ENCODE measurements around the gene CDKAL1.

DNA sequence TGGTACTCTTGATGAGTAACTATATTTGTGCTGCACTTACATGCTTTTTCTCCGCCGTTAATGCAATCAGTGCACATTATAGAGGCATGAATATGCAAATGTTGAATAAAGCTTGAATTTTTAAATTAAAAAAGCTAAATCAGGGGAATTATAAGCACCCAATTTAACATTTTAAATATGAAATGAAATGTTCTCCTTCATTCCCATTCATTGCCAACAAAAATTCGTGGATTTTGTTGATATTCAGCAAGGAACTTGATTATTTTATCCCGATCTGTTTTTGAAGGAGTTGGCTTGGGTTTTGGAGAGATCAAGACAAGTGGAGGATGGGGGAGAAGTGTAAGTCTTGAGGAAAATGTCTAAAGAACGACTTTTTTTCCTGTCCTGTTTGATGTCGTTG is 740.6 kb downstream of the CDKAL1 start:
- TF ChIP-seq, protein P1, sequence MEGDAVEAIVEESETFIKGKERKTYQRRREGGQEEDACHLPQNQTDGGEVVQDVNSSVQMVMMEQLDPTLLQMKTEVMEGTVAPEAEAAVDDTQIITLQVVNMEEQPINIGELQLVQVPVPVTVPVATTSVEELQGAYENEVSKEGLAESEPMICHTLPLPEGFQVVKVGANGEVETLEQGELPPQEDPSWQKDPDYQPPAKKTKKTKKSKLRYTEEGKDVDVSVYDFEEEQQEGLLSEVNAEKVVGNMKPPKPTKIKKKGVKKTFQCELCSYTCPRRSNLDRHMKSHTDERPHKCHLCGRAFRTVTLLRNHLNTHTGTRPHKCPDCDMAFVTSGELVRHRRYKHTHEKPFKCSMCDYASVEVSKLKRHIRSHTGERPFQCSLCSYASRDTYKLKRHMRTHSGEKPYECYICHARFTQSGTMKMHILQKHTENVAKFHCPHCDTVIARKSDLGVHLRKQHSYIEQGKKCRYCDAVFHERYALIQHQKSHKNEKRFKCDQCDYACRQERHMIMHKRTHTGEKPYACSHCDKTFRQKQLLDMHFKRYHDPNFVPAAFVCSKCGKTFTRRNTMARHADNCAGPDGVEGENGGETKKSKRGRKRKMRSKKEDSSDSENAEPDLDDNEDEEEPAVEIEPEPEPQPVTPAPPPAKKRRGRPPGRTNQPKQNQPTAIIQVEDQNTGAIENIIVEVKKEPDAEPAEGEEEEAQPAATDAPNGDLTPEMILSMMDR (conservative IDR thresholded peaks at IDR 0.05; ENCODE audit: low read depth, low read length), result no peak
- TF ChIP-seq EZH2 (IDR thresholded peaks at IDR 0.05; ENCODE audit: low read length, unreplicated experiment) (no peak), EZH2phosphoT487 (IDR thresholded peaks at IDR 0.05; ENCODE audit: borderline replicate concordance, low read length) (no peak)
